Measurements from ENCODE around the gene EIF2A. TPM values are rescaled to one million over a fixed set of nuclear protein-coding genes. Genes with fewer than 3 reads are reported as not detected.

The EIF2A gene
- total and polyA plus RNA-seq, 4 experiments from 2014 or later, result 49.3 to 95.3 (median 74.8) TPM

DNA sequence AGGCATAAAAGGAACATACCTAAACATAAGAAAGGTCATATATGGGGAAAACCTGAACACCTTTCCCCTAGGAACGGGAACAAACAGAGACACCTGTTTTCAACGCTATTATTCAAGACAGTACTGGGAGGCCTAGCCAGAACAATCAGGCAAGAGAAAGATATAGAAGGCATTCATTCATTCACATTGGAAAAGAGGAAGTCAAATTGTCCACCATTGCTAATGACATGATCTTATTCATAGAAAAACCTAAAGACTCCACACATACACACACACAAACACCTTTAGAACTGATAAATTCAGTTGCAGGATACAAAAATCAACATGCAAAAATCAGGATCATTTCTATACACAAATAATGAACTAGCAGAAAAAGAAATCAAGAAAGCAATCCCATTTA lies 36.8 kb upstream of the EIF2A start:
- H3K9me3 Mint-ChIP-seq, result peaks cover 0 to 15% (median 3%) of the 10 kb centered on the region in 8 donors

DNA sequence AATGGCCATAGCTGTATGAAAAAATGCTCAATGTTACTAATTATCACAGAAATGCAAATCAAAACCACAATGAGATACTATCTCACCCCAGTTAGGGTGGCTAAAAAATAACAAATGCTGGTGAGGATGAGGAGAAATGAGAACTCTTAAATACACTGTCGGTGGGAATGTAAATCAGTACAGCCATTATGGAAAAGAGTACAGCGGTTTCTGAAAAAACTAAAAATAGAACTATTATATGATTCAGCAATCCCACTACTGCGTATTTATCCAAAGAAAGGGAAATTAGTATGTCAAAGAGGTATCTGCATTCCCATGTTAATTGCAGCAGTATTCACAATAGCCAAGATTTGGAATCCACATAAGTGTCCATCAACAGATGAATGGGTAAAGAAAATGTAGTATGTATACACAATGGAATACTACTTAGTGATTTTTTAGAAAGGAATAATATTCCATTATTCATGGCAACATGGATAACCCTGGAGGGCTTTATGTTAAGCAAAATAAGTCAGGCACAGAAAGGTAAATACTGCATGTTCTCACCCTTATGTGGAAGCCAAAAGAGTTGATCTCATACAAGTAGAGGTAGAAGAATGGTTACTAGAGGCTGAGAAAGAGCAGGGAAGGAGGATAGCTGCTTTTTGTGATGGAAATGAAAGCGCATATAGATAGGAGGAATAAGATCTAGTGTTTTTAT lies 35.3 kb upstream of the EIF2A start:
- no peak overlapping the region for H3K27ac ChIP-seq (ENCODE audit: low read depth, low read length)
- no peaks in the 10 kb centered on the region for H3K4me1 ChIP-seq (ENCODE audit: insufficient read depth, low read length)
- Mint-ChIP-seq H3K36me3 (no peaks in the 10 kb centered on the region), H3K27me3 (peaks cover 18 to 21% of the 10 kb centered on the region in 2 donors), H3K4me1 (no peaks in the 10 kb centered on the region), H3K9me3 (peaks cover 0 to 15% (median 2%) of the 10 kb centered on the region in 8 donors), H3K27ac (no peak overlapping the region), H3K4me3 (no peak overlapping the region)
- H3K27me3 ChIP-seq (ENCODE audit: insufficient read depth, low read length), result no peaks in the 10 kb centered on the region
- no peaks in the 10 kb centered on the region for H3K9me3 ChIP-seq (ENCODE audit: control insufficient read depth in 1 of 2, low read length in 2 of 2)
- H3K36me3 ChIP-seq (ENCODE audit: insufficient read depth, low read length), result no peaks in the 10 kb centered on the region
- no peak overlapping the region for H3K4me3 ChIP-seq (ENCODE audit: low read length in 2 of 2)
- ChIA-PET CTCF (ENCODE audit: partially characterized antibody) (no interaction called here), POLR2A (ENCODE audit: partially characterized antibody) (no interaction called here)
- intact Hi-C loops (cut with micrococcal nuclease), result no loop called here
- DNase-seq, result no peak

More for the DNA sequence above, 36.8 kb upstream of the EIF2A start:
- H3K27me3 Mint-ChIP-seq, result peaks cover 16 to 17% of the 10 kb centered on the region in 2 donors
- Histone ChIP-seq H3K4me1 (ENCODE audit: insufficient read depth, low read length) (no peaks in the 10 kb centered on the region), H3K4me3 (ENCODE audit: low read length in 2 of 2) (no peak overlapping the region), H3K36me3 (ENCODE audit: insufficient read depth, low read length) (no peaks in the 10 kb centered on the region), H3K27me3 (ENCODE audit: insufficient read depth, low read length) (no peaks in the 10 kb centered on the region), H3K9me3 (ENCODE audit: control insufficient read depth in 1 of 2, low read length in 2 of 2) (no peaks in the 10 kb centered on the region), H3K27ac (ENCODE audit: low read depth, low read length) (no peak overlapping the region)
- no peak for DNase-seq
- H3K4me1 Mint-ChIP-seq, result no peaks in the 10 kb centered on the region
- H3K36me3 Mint-ChIP-seq, result no peaks in the 10 kb centered on the region
- POLR2A ChIA-PET (ENCODE audit: partially characterized antibody), result no interaction called here
- CTCF ChIA-PET (ENCODE audit: partially characterized antibody), result no interaction called here
- intact Hi-C loops (cut with micrococcal nuclease), result no loop called here
- no peak overlapping the region for H3K27ac Mint-ChIP-seq
- no peak overlapping the region for H3K4me3 Mint-ChIP-seq

DNA sequence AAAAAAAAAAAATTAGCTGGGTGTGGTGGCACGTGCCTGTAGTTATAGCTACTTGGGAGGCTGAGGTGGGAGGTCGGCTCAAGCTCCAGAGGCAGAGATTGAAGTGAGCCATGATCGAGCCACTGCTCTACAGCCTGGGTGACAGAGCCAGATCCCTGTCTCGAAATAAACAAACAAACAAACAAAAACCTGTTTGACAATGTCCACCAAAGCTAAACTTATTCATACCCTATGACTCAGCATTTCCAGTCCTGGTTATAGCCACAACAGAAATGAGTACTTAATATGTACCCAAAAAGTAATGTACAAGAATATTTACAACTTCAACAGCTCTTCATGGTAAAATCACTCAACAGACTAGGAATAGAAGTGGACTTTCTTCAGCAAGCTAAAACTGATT lies 31.4 kb upstream of the EIF2A start:
- peaks cover 0 to 13% (median 6%) of the 10 kb centered on the region in 8 donors for H3K9me3 Mint-ChIP-seq
- CTCF ChIA-PET (ENCODE audit: partially characterized antibody), result interaction anchor here (1.0 to 1.4 kb wide), 2 partner anchors 12 to 104 kb away, joined by 3 to 4 read pairs; no protein-coding TSS in a partner anchor
- no peak overlapping the region for H3K4me3 ChIP-seq (ENCODE audit: low read length in 2 of 2)
- H3K27me3 ChIP-seq (ENCODE audit: insufficient read depth, low read length), result no peaks in the 10 kb centered on the region
- no peaks in the 10 kb centered on the region for H3K4me1 ChIP-seq (ENCODE audit: insufficient read depth, low read length)
- H3K4me1 Mint-ChIP-seq, result no peaks in the 10 kb centered on the region
- peak overlapping the region in 1 of 7 donors; percentile 5 for H3K27ac Mint-ChIP-seq
- POLR2A ChIA-PET (ENCODE audit: partially characterized antibody), result no interaction called here
- peaks cover 13 to 16% of the 10 kb centered on the region in 2 donors for H3K27me3 Mint-ChIP-seq
- no peaks in the 10 kb centered on the region for H3K9me3 ChIP-seq (ENCODE audit: control insufficient read depth in 1 of 2, low read length in 2 of 2)
- H3K27ac ChIP-seq (ENCODE audit: low read depth, low read length), result no peak overlapping the region
- intact Hi-C loops (cut with micrococcal nuclease), result no loop called here
- H3K36me3 Mint-ChIP-seq, result no peaks in the 10 kb centered on the region
- H3K36me3 ChIP-seq (ENCODE audit: insufficient read depth, low read length), result no peaks in the 10 kb centered on the region
- H3K4me3 Mint-ChIP-seq, result no peak overlapping the region
- DNase-seq, result no peak

DNA sequence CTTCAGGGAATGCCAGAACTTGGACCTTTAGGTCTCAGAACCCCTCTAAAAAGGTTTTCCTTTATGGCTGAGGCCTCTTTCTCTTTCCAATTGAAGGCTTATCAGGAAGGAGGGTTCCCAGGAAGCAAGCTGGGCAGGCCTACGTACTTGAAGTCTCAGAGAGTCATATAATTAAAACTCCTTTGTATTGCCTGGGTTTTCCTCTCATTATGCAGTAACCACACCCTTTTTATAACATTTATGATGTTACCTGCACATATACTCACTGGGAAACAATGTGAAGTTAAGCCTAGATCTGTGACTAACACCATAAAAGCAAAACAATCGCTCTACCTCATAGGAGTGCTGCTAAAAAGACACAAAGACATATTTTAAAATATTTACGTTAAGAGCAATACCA lies 27.6 kb upstream of the EIF2A start:
- Histone ChIP-seq H3K4me3 (ENCODE audit: low read length in 2 of 2) (no peak overlapping the region), H3K9me3 (ENCODE audit: control insufficient read depth in 1 of 2, low read length in 2 of 2) (no peaks in the 10 kb centered on the region), H3K27me3 (ENCODE audit: insufficient read depth, low read length) (no peaks in the 10 kb centered on the region), H3K4me1 (ENCODE audit: insufficient read depth, low read length) (no peaks in the 10 kb centered on the region), H3K27ac (ENCODE audit: low read depth, low read length) (no peak overlapping the region), H3K36me3 (ENCODE audit: insufficient read depth, low read length) (no peaks in the 10 kb centered on the region)
- peaks cover 9 to 10% of the 10 kb centered on the region in 2 donors for H3K27me3 Mint-ChIP-seq
- intact Hi-C loops (cut with micrococcal nuclease), result no loop called here
- POLR2A ChIA-PET (ENCODE audit: partially characterized antibody), result no interaction called here
- H3K4me1 Mint-ChIP-seq, result no peaks in the 10 kb centered on the region
- CTCF ChIA-PET (ENCODE audit: partially characterized antibody), result interaction anchor here (1.9 kb wide), 1 partner anchor 10 kb away, joined by 5 read pairs; no protein-coding TSS in a partner anchor
- H3K9me3 Mint-ChIP-seq, result peaks cover 0 to 13% (median 6%) of the 10 kb centered on the region in 8 donors
- peaks cover 0 to 5% of the 10 kb centered on the region in 2 donors for H3K36me3 Mint-ChIP-seq
- no peak for DNase-seq
- no peak overlapping the region for H3K4me3 Mint-ChIP-seq
- no peak overlapping the region for H3K27ac Mint-ChIP-seq

DNA sequence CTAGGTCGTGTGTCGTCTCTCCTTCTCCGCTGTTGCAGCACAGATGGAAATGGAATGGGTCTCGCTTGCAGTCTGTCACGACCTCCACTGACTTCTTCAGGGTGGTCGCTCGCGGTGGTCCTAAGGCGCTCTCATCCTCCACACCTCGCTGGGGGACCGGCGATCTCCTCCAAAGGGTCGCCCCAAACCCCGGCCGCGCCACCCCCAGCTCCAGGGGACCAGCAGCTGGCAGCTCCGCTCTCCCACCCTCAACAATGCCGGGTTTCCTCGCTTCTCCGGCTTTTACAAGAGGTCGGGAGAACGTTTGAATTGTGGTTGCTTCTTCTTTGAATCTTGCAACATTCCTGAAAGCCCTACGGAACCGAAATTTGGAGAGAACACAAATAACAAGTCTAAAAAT lies 26.2 kb upstream of the EIF2A start:
- H3K4me1 ChIP-seq (ENCODE audit: insufficient read depth, low read length), result no peaks in the 10 kb centered on the region
- CTCF ChIA-PET (ENCODE audit: partially characterized antibody), result interaction anchor here (1.9 kb wide), 1 partner anchor 8 kb away, joined by 5 read pairs; no protein-coding TSS in a partner anchor
- no peaks in the 10 kb centered on the region for H3K9me3 ChIP-seq (ENCODE audit: control insufficient read depth in 1 of 2, low read length in 2 of 2)
- DNase-seq, result no peak
- Mint-ChIP-seq H3K36me3 (peaks cover 0 to 5% of the 10 kb centered on the region in 2 donors), H3K9me3 (peaks cover 0 to 13% (median 6%) of the 10 kb centered on the region in 8 donors), H3K4me1 (no peaks in the 10 kb centered on the region), H3K4me3 (no peak overlapping the region), H3K27me3 (peaks cover 2 to 8% of the 10 kb centered on the region in 2 donors), H3K27ac (no peak overlapping the region)
- no peak overlapping the region for H3K4me3 ChIP-seq (ENCODE audit: low read length in 2 of 2)
- H3K36me3 ChIP-seq (ENCODE audit: insufficient read depth, low read length), result no peaks in the 10 kb centered on the region
- intact Hi-C loops (cut with micrococcal nuclease), result no loop called here
- no peak overlapping the region for H3K27ac ChIP-seq (ENCODE audit: low read depth, low read length)
- POLR2A ChIA-PET (ENCODE audit: partially characterized antibody), result no interaction called here
- no peaks in the 10 kb centered on the region for H3K27me3 ChIP-seq (ENCODE audit: insufficient read depth, low read length)

DNA sequence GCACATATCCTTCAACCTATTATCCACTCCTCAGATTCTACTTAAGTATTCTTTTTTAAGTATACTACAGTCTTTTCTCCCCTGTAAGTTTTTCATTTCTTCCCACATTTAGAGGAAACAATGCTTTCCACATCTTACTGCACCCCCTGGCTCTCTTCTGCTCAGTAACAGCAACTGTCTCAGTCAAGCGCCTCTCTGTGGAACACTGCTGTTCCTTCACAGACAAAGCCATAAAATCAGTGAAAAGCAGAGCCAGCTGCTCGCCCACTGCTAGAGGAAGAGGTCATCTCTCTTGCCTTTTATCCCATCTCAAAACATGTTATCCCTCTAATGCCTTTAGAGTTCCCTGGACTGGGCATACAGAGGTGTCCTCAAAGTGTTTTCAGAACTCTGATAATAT lies 25.1 kb upstream of the EIF2A start:
- ChIA-PET CTCF (ENCODE audit: partially characterized antibody) (interaction anchor here (1.2 kb wide), 1 partner anchor 112 kb away, joined by 3 read pairs; no protein-coding TSS in a partner anchor), POLR2A (ENCODE audit: partially characterized antibody) (no interaction called here)
- Histone ChIP-seq H3K4me1 (ENCODE audit: insufficient read depth, low read length) (no peaks in the 10 kb centered on the region), H3K36me3 (ENCODE audit: insufficient read depth, low read length) (no peaks in the 10 kb centered on the region), H3K27me3 (ENCODE audit: insufficient read depth, low read length) (no peaks in the 10 kb centered on the region), H3K4me3 (ENCODE audit: low read length in 2 of 2) (no peak overlapping the region), H3K9me3 (ENCODE audit: control insufficient read depth in 1 of 2, low read length in 2 of 2) (no peaks in the 10 kb centered on the region), H3K27ac (ENCODE audit: low read depth, low read length) (no peak overlapping the region)
- H3K9me3 Mint-ChIP-seq, result peaks cover 0 to 13% (median 6%) of the 10 kb centered on the region in 8 donors
- H3K36me3 Mint-ChIP-seq, result peaks cover 0 to 5% of the 10 kb centered on the region in 2 donors
- H3K27me3 Mint-ChIP-seq, result peaks cover 0 to 5% of the 10 kb centered on the region in 2 donors
- H3K27ac Mint-ChIP-seq, result no peak overlapping the region
- DNase-seq, result no peak
- H3K4me3 Mint-ChIP-seq, result no peak overlapping the region
- no peaks in the 10 kb centered on the region for H3K4me1 Mint-ChIP-seq
- intact Hi-C loops (cut with micrococcal nuclease), result no loop called here

DNA sequence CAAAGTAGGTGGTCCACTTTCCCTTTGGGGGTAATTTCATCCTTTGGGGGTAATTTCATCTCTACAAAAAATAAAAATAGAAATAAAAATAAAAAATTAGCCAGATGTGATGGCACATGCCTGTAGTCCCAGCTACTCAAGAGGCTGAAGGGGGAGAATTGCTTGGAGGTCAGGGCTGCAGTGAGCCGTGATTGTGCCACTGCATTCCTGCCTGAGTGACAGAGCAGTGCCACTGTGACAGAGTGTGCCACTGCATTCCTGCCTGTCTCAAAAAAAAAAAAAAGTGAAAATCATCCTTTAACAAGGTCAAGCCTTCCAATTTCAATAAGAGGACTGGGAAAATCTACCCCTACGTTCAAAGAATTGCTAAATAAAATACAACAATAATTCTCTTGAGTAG lies 23.0 kb upstream of the EIF2A start:
- Histone ChIP-seq H3K36me3 (ENCODE audit: insufficient read depth, low read length) (no peaks in the 10 kb centered on the region), H3K4me1 (ENCODE audit: insufficient read depth, low read length) (no peaks in the 10 kb centered on the region), H3K27me3 (ENCODE audit: insufficient read depth, low read length) (no peaks in the 10 kb centered on the region), H3K4me3 (ENCODE audit: low read length in 2 of 2) (no peak overlapping the region), H3K9me3 (ENCODE audit: control insufficient read depth in 1 of 2, low read length in 2 of 2) (no peaks in the 10 kb centered on the region), H3K27ac (ENCODE audit: low read depth, low read length) (no peak overlapping the region)
- Mint-ChIP-seq H3K27ac (no peak overlapping the region), H3K4me1 (no peaks in the 10 kb centered on the region), H3K9me3 (no peaks in the 10 kb centered on the region), H3K4me3 (no peak overlapping the region), H3K36me3 (peaks cover 0 to 5% of the 10 kb centered on the region in 2 donors), H3K27me3 (no peaks in the 10 kb centered on the region)
- ChIA-PET CTCF (ENCODE audit: partially characterized antibody) (no interaction called here), POLR2A (ENCODE audit: partially characterized antibody) (no interaction called here)
- no peak for DNase-seq
- intact Hi-C loops (cut with micrococcal nuclease), result no loop called here

Data from CD4-positive, alpha-beta memory T cell (primary cell).